Epithelial cell of proximal tubule (primary cell): ENCODE results near the gene ETV6. TPM values are rescaled to one million over a fixed set of nuclear protein-coding genes. Genes with fewer than 3 reads are reported as not detected.

Experiments used
- DNase-seq: peaks from one replicate; pipeline ENCODE4 v3.0.0-alpha.2; 2011; ENCODE audit warnings: low read depth
- H3K4me3 ChIP-seq: 2 replicates; pipeline ENCODE4 v1.5.1; 2011; ENCODE audit warnings: low read depth, mild to moderate bottlenecking, low read length
- CTCF ChIP-seq: conservative IDR thresholded peaks from 2 replicates; pipeline ENCODE4 v1.5.1; 2012; ENCODE audit warnings: low read depth, mild to moderate bottlenecking, low read length
- total RNA-seq: library from RNA; depleted of rRNA; stranded (reverse); fragments of >200 nt; gene quantifications from 2 replicates; pipeline ENCODE4 v1.2.3, GENCODE V29; 2015

The ETV6 gene
- total RNA-seq, 1 donor from 2014 or later, result 12.9 TPM

- H3K4me3 ChIP-seq, result no peak overlapping the region
- TF ChIP-seq CTCF, result no peak
- DNase-seq, result no peak
These were observed 218.6 kb downstream of the ETV6 start for GRCh38 chr12:11868027-11868426.

GRCh38 chr12:11869406-11869805, 219.9 kb downstream of the ETV6 start:
- no peak overlapping the region for H3K4me3 ChIP-seq
- no peak for DNase-seq
- no peak for TF ChIP-seq CTCF

- TF ChIP-seq CTCF, result no peak
- no peak for DNase-seq
- no peak overlapping the region for H3K4me3 ChIP-seq
These were observed 220.6 kb downstream of the ETV6 start for GRCh38 chr12:11870041-11870451.

GRCh38 chr12:11872055-11872454, 222.6 kb downstream of the ETV6 start:
- no peak for TF ChIP-seq CTCF
- no peak overlapping the region for H3K4me3 ChIP-seq
- DNase-seq, result no peak

GRCh38 chr12:11875414-11875935, 226.0 kb downstream of the ETV6 start:
- no peak overlapping the region for H3K4me3 ChIP-seq
- DNase-seq, result no peak
- no peak for TF ChIP-seq CTCF

GRCh38 chr12:11876307-11876706, 226.8 kb downstream of the ETV6 start:
- no peak for DNase-seq
- no peak for TF ChIP-seq CTCF
- no peak overlapping the region for H3K4me3 ChIP-seq

GRCh38 chr12:11877102-11877826, 227.8 kb downstream of the ETV6 start:
- TF ChIP-seq CTCF, result no peak
- DNase-seq, result no peak
- H3K4me3 ChIP-seq, result no peak overlapping the region
